GM19397 (cell line): ENCODE results near the gene SPP1.
A peak's percentile ranks its signal among the peaks of the same experiment; 100 is the strongest.

Source experiments
- ATAC-seq: cut with Tn5 transposase; IDR thresholded peaks from one replicate; pipeline ENCODE4 v1.9.1; 2021; ENCODE audit warnings: mild to moderate bottlenecking, moderate library complexity; ENCODE audit not compliant: unreplicated experiment

SPP1 gene

GRCh38 chr4:87950936-87951511, 24.5 kb upstream of the SPP1 start:
- ATAC-seq = no peak

DNA sequence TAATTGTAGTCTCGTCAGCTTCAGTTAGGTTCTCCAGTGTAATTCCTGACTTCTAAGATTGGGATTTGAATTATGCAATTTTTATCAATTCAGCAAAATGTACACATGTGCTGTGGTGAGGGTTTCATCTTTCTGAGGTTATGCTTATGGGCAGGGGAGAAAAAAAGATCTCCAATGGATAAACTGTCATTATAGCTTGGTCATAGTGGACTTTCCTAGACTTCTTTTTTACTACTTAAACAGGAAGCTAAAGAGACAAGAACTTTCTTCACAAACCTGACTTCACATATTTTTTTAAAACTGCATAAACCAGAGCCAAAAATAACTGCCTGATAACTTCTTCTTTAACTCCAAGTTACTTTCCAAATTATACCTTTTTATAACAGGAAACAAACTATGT, 21.7 kb upstream of the SPP1 start:
- ATAC-seq = no peak

- no peak for ATAC-seq
Measured at GRCh38 chr4:87956501-87956900, 19.0 kb upstream of the SPP1 start.

- ATAC-seq = no peak
Measured at GRCh38 chr4:87957061-87957460, 18.5 kb upstream of the SPP1 start.

DNA sequence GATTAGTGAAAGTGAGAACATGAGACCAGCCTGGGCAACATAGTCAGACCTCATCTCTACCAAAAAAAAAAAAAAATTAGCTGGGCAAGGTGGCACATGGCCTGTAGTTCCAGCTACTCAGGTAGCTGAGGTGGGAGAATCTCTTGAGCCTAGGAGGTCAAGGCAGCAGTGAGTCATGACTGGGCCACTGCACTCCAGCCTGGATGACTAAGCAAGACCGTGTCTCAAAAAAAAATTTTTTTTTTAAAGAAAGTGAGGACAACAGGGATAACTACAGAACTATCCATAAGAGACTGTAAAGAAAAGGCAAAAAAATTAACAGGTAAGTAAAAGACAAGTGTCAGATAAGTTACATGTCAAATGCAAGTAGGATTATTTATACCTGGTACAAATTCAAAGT, 13.5 kb upstream of the SPP1 start:
- no peak for ATAC-seq

DNA sequence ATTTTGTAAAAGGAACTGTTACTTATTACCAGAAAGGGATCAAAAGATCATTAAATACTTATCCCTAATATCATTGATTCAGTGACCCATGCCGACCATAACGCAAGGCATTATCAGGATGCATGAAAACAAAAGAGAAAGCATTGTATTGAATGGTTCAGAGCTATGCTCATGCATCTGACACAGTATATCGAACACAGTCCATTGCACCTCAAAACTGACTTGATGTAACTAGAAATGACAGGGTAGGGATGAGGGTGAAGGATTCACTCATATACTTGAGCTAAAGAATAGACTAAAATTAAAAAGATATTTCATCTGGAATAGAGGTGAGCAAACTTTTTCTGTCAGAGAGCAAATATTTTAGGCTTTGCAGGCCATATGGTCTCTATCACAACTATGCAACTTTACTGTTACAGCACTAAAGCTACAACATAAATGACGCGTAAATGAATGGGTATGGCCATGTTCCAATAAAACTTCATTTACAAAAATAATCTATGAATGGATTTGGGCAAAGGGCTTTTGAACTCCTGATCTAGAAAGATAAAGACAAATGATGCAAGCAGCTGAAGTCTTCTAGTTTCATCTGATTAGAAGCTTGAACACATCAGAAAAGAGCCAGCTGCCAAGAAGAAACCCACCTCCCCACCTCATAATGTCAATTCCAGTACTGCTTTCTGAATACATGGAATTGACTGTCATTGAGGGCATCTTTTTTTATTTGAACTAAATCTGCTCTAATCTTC, 12.9 kb upstream of the SPP1 start:
- no peak for ATAC-seq

- no peak for ATAC-seq
Measured at GRCh38 chr4:87965501-87965975, 10.0 kb upstream of the SPP1 start.

DNA sequence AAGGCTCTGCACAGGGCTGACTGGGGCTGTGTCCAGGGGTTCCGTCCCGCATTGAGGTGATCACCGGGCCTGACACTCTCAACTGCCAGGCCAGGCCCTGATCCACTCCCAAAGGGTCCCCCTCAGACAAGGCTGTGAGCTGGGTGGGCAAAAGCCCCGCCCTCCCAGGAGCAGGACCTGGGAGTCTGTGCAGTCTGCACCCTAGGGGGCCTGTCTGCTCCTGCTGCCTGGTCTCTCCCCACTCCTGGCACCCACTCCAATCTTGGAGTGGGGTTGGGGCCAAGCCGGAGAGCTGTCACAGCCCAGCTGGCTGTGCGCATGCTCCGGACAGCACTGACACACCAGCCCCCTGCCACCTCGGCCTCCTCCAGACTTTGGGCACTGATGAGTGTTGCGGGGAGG, 9.4 kb upstream of the SPP1 start:
- ATAC-seq = no peak

DNA sequence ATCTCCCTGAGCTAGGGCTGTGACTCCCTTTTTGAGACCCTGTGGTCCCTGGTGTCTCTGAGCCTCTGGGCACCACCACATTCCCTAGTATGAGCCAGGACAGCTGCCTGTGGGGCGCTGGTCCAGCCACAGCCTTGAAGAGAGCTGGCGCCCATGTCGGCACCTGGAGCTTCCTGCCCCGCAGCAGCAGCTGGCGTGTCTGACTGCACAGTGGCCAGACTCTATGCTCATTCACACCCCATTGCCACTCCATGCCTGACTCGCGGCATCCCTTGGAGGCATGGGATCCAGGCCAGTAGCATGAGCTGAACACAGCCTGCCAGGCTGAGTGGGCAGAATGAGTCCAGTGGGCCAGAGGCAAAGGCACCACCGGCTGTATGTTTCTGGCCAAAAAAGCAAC, 8.3 kb upstream of the SPP1 start:
- no peak for ATAC-seq

- no peak for ATAC-seq
Measured at GRCh38 chr4:87970121-87970520, 5.4 kb upstream of the SPP1 start.

DNA sequence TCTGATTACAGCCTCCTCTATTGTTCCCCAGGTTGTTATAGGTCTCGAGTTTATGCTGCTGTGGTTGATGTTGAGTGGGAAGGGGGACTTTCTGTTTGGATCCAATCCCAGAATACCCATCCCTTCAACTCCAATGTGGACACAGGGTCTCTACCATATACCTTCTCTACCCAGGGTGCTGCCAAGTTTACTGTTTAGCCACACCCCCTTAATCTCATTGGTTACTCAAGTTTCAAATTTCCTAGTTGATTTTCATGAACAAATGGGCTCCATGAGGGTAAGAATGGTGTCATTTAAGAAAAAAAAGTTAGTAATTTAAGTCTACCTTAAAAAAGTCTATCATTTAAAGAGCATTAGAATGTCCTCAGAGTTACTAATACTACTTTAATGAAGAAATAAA, 3.6 kb upstream of the SPP1 start:
- no peak for ATAC-seq

DNA sequence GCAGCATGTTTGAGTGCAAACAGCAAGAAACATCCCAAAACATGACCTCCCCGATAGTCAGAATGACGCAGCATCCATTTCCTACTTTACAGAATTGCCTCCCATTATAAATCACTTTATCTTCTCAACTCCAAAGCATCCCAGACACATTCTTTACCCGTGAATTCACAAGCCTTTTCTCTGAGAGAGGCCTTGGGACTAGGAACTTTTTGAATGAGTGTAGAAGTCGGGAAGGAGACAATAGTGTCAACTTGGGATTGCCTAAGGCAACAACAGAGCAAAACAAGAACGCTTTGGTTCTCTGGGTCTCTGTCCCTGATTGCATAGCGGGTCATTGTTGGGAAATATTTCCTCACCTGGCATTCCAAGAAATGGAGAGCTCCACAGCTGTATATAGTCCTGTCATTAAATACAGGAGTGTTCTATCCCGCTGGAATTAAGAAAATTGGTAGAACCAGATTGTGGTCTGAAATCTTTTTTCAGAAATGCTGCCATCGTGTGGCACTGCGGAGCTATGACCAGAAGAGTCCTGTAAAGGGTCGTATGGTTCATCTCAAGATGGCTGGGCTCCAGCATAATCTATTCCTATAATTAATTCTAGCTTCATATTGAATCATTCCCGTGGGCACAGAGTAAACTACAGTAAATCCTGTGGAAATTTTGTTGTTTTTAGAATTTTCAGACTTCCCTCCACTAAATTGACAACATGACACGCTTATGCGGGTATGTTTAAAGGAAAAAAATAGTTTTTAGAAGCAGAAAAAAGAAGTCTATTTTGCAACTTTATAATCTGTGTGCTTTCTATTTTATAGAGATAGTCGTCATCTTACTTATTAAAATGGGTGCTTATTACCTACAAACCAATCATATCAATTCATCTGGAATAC, 2.0 kb upstream of the SPP1 start:
- ATAC-seq = peak; percentile 58

DNA sequence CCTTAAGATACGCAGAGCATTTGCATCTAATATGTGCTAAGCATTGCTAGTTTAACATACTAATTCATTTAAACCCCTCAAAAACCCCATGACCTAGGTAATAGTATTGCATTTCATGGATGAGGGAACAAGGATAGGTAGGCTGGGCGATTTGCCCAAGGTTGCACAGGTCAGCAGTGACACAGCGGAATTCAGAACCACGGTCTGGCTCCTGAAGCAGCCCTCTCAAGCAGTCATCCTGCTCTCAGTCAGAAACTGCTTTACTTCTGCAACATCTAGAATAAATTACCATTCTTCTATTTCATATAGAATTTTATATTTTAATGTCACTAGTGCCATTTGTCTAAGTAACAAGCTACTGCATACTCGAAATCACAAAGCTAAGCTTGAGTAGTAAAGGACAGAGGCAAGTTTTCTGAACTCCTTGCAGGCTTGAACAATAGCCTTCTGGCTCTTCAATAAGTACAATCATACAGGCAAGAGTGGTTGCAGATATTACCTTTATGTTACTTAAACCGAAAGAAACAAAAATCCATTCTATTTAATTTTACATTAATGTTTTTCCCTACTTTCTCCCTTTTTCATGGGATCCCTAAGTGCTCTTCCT, 555 bp upstream of the SPP1 start:
- peak; percentile 18 for ATAC-seq

- no peak for ATAC-seq
Measured at GRCh38 chr4:87977521-87978278, 2.2 kb downstream of the SPP1 start.

DNA sequence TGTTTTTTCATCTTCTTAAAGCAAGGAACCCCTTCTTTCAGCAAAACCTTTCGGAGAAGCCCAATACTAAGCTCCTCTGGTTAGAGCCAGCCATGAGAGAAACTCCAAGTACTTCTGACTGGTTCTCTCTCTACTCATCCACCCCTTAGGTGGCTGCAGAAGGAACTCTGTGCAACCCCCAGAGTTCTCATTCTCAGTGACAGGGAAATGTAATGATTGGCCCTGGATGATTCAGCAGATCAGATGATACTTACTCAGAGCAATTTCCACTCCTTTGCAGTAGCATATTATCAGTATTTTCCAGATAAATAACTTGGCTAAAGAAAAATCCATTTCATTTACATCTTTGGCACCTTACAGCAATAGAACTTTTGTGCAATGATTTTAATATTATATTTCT, 3.2 kb downstream of the SPP1 start:
- no peak for ATAC-seq

- ATAC-seq = no peak
Measured at GRCh38 chr4:87979810-87980209, 4.3 kb downstream of the SPP1 start.

DNA sequence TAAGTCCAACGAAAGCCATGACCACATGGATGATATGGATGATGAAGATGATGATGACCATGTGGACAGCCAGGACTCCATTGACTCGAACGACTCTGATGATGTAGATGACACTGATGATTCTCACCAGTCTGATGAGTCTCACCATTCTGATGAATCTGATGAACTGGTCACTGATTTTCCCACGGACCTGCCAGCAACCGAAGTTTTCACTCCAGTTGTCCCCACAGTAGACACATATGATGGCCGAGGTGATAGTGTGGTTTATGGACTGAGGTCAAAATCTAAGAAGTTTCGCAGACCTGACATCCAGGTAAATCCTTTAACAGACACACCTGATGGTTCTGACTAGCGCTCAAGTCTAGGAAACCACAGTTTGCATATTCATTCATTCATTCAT, 6.0 kb downstream of the SPP1 start:
- ATAC-seq = no peak

- no peak for ATAC-seq
Measured at GRCh38 chr4:87982036-87982435, 6.5 kb downstream of the SPP1 start.

DNA sequence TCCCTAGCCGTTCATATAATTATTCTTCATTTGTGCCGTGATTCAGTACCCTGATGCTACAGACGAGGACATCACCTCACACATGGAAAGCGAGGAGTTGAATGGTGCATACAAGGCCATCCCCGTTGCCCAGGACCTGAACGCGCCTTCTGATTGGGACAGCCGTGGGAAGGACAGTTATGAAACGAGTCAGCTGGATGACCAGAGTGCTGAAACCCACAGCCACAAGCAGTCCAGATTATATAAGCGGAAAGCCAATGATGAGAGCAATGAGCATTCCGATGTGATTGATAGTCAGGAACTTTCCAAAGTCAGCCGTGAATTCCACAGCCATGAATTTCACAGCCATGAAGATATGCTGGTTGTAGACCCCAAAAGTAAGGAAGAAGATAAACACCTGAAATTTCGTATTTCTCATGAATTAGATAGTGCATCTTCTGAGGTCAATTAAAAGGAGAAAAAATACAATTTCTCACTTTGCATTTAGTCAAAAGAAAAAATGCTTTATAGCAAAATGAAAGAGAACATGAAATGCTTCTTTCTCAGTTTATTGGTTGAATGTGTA, 7.0 kb downstream of the SPP1 start:
- ATAC-seq = no peak

GRCh38 chr4:87983996-87984395, 8.5 kb downstream of the SPP1 start:
- ATAC-seq = no peak
